GM23338 (cell line): ENCODE data around the gene YTHDF2.

Experiments used
- EZH2 ChIP-seq: fragments of 200-600 bp; sonication (generic); IDR thresholded peaks from one replicate; pipeline ENCODE4 v1.8.0; 2017; ENCODE audit warnings: antibody characterized with exemption, mild to moderate bottlenecking, low read depth; ENCODE audit not compliant: unreplicated experiment
- EZH2phosphoT487 ChIP-seq: fragments of 200-600 bp; sonication (generic); IDR thresholded peaks from one replicate; pipeline ENCODE4 v1.8.1; 2018; ENCODE audit warnings: antibody characterized with exemption; ENCODE audit not compliant: unreplicated experiment
- TF ChIP-seq, protein P1 (sequence below), 2 experiments: fragments of 200-600 bp in 1 of 2; sonication (generic) in 1 of 2; conservative IDR thresholded peaks; 2 replicates each; pipeline versions ENCODE4 v1.5.1 to v1.6.1; 2016 to 2017; ENCODE audit warnings: antibody characterized with exemption in 2 of 2, low read depth in 2 of 2, mild to moderate bottlenecking in 2 of 2, moderate library complexity in 1 of 2

DNA sequence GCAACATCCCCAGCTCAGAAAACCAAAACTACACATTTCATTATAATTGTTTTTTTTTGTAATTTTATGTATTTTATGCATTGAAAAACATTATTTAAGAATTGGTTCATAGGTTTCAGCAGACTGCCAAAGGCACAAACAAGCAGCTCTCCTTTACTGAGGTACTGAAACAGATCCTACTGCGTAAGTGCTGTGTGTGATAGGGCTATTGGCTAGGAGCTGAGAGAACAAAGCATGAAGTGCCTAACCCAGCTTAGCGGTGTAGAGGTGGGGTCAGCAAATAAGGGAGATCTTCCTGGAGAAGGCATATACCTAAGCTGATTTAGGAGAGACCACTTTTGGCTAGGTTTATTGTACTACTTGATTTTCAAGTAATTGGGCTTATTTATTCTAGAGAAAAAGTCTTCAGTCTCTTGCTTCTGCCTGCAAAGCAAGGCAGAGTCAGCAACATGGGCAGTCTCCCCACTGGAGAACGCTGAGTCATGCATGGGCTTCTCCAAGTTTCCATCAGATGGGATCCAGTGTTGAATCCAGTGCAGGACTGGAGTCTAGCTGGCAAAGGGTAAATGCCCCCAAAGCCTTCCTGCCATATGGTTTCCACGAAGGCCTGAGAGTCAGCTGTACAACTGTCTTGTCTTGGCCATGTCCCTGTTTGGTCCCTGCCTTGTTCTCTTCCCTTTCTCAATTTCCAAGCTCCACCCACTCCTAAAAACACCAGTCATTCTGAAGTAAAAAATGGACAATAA lies 18.0 kb upstream of the YTHDF2 start:
- TF ChIP-seq, protein P1, sequence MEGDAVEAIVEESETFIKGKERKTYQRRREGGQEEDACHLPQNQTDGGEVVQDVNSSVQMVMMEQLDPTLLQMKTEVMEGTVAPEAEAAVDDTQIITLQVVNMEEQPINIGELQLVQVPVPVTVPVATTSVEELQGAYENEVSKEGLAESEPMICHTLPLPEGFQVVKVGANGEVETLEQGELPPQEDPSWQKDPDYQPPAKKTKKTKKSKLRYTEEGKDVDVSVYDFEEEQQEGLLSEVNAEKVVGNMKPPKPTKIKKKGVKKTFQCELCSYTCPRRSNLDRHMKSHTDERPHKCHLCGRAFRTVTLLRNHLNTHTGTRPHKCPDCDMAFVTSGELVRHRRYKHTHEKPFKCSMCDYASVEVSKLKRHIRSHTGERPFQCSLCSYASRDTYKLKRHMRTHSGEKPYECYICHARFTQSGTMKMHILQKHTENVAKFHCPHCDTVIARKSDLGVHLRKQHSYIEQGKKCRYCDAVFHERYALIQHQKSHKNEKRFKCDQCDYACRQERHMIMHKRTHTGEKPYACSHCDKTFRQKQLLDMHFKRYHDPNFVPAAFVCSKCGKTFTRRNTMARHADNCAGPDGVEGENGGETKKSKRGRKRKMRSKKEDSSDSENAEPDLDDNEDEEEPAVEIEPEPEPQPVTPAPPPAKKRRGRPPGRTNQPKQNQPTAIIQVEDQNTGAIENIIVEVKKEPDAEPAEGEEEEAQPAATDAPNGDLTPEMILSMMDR (conservative IDR thresholded peaks at IDR 0.05; ENCODE audit: low read depth in 2 of 2): no peak
- TF ChIP-seq EZH2: no peak
- no peak for TF ChIP-seq EZH2phosphoT487
